HL-60 (cell line): ENCODE measurements around the gene RSL24D1.

Experiments
- DNase-seq, 2 experiments: peaks; one replicate each; pipeline ENCODE4 v3.0.0-alpha.2; 2010 to 2020; ENCODE audit warnings: low read depth in 1 of 2, low spot score in 1 of 2
- H3K27ac ChIP-seq: fragments of 250-450 bp; sonication (Bioruptor Pico); replicated peaks from 2 replicates; pipeline ENCODE4 v1.5.1; 2020; ENCODE audit warnings: mild to moderate bottlenecking, moderate library complexity
- H3K27me3 ChIP-seq: fragments of 250-450 bp; sonication (Bioruptor Pico); 2 replicates; pipeline ENCODE4 v1.5.1; 2021; ENCODE audit warnings: mild to moderate bottlenecking, moderate library complexity; ENCODE audit not compliant: insufficient read depth, poor library complexity, severe bottlenecking
- H3K4me3 ChIP-seq: replicated peaks from 2 replicates; pipeline ENCODE4 v1.5.1; 2011; ENCODE audit warnings: mild to moderate bottlenecking, control low read depth, low read length; ENCODE audit not compliant: insufficient read depth
- CTCF ChIP-seq: IDR thresholded peaks from one replicate; pipeline ENCODE4 v1.5.1; 2011; ENCODE audit warnings: low read length, control low read depth, inconsistent platforms; ENCODE audit not compliant: insufficient read depth
- GABPA ChIP-seq: IDR thresholded peaks from 2 replicates; pipeline ENCODE4 v1.6.1; 2012; ENCODE audit warnings: low read depth
- POLR2AphosphoS5 ChIP-seq: IDR thresholded peaks from 2 replicates; pipeline ENCODE4 v1.6.1; 2012; ENCODE audit warnings: low read depth
- REST ChIP-seq: IDR thresholded peaks from 2 replicates; pipeline ENCODE4 v1.6.1; 2012; ENCODE audit warnings: low read depth; ENCODE audit not compliant: insufficient replicate concordance
- SPI1 ChIP-seq: IDR thresholded peaks from 2 replicates; pipeline ENCODE4 v1.6.1; 2012; ENCODE audit warnings: low read depth, mild to moderate bottlenecking, borderline replicate concordance

The RSL24D1 gene

GRCh38 chr15:55230953-55231352, 34.2 kb upstream of the RSL24D1 start:
- H3K27me3 ChIP-seq: no peaks in the 10 kb centered on the region
- H3K4me3 ChIP-seq: no peak overlapping the region
- TF ChIP-seq SPI1 (no peak), CTCF (no peak), POLR2AphosphoS5 (no peak), GABPA (no peak), REST (no peak)
- no peak for DNase-seq
- peak overlapping the region; percentile 26 for H3K27ac ChIP-seq

DNA sequence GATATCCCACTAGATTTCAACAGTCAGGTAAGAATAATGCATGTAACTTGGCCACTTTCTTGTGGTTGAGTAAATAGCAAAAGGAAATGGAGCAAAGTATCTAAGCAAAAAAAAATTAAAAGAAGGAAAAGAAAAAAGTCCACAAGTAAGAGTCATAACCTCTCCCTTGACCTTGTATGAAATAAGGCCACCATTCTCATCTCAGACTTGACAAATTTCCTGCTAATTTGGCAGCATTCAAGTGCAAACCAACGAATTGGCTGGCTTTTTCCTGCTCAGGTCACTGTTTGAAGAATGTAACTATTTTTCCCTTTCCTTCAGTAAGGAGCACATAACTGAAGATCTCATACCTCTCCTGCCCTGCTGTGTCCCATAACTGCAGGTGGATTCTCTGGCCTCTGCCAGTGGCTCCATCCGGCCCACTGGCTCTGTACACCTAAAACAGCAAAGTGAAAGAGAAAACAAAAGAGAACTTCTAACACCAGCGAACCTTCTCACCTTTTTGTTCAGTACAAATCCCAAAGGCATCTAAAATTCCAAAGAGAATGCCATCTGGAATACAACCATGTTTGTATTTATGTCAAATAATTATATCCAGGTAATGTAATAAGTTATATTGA, 33.4 kb upstream of the RSL24D1 start:
- DNase-seq: no peak
- no peaks in the 10 kb centered on the region for H3K27me3 ChIP-seq
- no peak for TF ChIP-seq POLR2AphosphoS5
- no peak for TF ChIP-seq GABPA
- no peak for TF ChIP-seq CTCF
- no peak for TF ChIP-seq SPI1
- TF ChIP-seq REST: no peak
- no peak overlapping the region; the same call in 1 of the 2 replicates for H3K27ac ChIP-seq
- no peak overlapping the region for H3K4me3 ChIP-seq

GRCh38 chr15:55226127-55226526, 29.4 kb upstream of the RSL24D1 start:
- DNase-seq: no peak
- TF ChIP-seq POLR2AphosphoS5 (no peak), REST (no peak), SPI1 (no peak), GABPA (no peak), CTCF (no peak)

More at GRCh38 chr15:55226127-55226526, 29.4 kb upstream of the RSL24D1 start:
- Histone ChIP-seq H3K27me3 (no peaks in the 10 kb centered on the region), H3K27ac (peak overlapping the region; percentile 93), H3K4me3 (no peak overlapping the region)
